SU-DHL-6 (cell line): ENCODE results near the gene CCDC27.

Source experiments
- CTCF ChIP-seq: fragments of 200-600 bp; sonication (generic); IDR thresholded peaks from one replicate; pipeline ENCODE4 v1.5.1; 2017; ENCODE audit warnings: antibody characterized with exemption, mild to moderate bottlenecking, low read length, moderate library complexity; ENCODE audit not compliant: insufficient read depth, poor library complexity, severe bottlenecking
- EZH2phosphoT487 ChIP-seq: fragments of 200-600 bp; sonication (generic), shearing (Covaris generic); conservative IDR thresholded peaks from 2 replicates; pipeline ENCODE4 v1.6.1; 2018; ENCODE audit warnings: mild to moderate bottlenecking, antibody characterized with exemption, low read length, moderate library complexity, mixed read lengths

GRCh38 chr1:3725366-3725765 is 26.9 kb upstream of the CCDC27 start:
- TF ChIP-seq CTCF, result no peak
- no peak for TF ChIP-seq EZH2phosphoT487
